Pons (tissue), 1 donor: ENCODE results near the gene TTC9.

Source experiments
- DNase-seq: peaks from one replicate; pipeline ENCODE4 v3.0.0-alpha.2; 2016; ENCODE audit warnings: low spot score

The TTC9 gene

GRCh38 chr14:70645892-70646291, 4.2 kb downstream of the TTC9 start:
- no peak for DNase-seq

DNA sequence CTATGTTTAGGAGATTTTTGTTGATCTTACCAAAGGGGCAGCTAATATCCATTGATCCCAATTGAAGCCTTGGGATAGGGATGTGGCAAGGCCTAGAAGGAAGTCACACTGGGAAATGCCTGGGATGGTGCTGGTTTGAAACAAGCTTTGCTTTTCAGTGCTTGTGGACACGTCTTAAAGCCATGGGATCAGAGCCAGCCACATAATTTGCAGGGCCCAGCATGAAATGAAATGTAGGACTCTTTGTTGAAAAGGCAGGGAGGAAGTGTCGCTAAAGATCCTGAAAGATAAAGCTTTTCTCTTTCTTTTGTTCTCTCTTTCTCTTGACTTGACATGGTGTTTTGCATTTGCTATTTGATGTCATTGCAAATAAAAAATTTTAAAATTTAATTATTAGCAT, 5.0 kb downstream of the TTC9 start:
- DNase-seq, result no peak

DNA sequence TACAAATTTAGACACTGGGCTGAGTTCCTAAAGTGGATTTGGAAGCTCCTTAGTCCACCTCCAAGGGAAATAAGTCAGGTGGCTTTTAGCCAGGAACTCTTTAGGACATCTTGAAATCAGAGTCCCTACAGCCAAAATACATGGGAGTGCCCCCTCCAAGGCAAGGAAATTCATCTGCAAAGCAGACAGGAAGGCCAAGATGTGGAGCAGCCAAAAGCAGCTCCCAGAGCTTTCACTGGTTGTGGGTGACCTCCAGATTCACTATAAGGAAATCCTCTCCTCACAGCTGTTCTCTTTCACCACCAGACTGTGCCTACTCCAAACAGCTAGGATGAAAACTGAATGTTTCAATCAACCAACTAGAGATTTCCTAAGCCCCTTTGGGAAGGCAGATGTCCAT, 6.6 kb downstream of the TTC9 start:
- DNase-seq, result no peak

- DNase-seq, result no peak
Observed at GRCh38 chr14:70649803-70650202, 8.1 kb downstream of the TTC9 start.

GRCh38 chr14:70651522-70651921, 9.8 kb downstream of the TTC9 start:
- no peak for DNase-seq

DNA sequence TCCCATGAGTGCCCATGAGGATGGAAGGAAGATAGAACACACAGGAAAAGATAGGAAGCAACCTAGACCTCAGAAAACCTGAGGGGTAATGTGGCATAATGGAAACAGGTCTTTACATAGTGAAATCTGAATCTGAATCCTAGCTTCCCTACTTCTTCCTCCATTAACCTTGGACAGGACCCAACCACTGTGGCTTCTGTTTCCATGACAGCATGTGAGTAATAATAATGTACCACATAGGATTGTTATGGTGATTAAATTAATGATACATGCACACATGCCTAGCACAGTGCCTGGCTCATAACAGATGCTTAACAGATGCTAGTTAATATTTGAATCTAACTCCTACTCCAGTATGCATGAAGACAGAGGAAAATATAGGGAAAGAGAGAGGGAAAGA, 11.2 kb downstream of the TTC9 start:
- DNase-seq, result no peak

DNA sequence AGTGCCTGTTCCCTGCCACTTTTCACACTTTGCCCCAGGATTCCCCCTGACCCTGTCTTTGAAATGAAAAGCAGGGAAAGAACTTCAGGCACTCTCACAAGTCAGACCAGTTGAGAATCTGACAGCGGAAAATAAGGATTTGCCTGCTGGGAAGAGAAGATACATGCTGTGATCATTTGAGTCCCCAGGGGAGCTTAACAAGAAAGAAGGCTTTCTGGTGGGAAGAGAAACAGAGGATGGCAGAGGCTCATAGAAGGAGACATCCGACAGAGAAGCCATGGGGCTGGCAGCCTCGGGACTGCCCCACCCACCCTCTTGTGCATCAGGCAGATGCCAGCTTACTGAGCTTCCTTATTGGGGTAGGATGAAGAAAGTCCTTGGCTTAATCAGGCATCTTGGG, 11.9 kb downstream of the TTC9 start:
- DNase-seq, result no peak

GRCh38 chr14:70654632-70655031, 12.9 kb downstream of the TTC9 start:
- no peak for DNase-seq

- DNase-seq, result no peak
Observed at GRCh38 chr14:70655110-70655826, 13.6 kb downstream of the TTC9 start.

DNA sequence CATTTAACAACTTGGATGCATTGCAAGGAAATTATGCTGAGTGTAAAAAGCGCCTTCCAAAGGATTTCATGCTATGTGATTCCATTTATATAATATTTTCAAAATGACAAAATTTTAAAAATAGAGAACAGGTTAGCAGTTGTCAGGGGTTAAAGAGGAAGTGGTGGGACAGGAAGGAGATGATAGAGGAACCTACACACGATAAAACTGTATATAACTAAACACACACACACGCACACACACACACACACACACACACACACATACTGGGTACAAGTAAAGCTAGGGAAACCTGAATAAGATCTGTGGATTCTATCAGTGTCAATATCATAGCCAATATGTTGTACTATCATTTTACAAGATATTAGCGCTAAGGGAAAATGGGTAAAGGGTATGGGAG, 17.2 kb downstream of the TTC9 start:
- no peak for DNase-seq

GRCh38 chr14:70660967-70661893, 19.5 kb downstream of the TTC9 start:
- no peak for DNase-seq

GRCh38 chr14:70662080-70662479, 20.4 kb downstream of the TTC9 start:
- no peak for DNase-seq

- DNase-seq, result no peak
Observed at GRCh38 chr14:70662816-70663215, 21.1 kb downstream of the TTC9 start.

DNA sequence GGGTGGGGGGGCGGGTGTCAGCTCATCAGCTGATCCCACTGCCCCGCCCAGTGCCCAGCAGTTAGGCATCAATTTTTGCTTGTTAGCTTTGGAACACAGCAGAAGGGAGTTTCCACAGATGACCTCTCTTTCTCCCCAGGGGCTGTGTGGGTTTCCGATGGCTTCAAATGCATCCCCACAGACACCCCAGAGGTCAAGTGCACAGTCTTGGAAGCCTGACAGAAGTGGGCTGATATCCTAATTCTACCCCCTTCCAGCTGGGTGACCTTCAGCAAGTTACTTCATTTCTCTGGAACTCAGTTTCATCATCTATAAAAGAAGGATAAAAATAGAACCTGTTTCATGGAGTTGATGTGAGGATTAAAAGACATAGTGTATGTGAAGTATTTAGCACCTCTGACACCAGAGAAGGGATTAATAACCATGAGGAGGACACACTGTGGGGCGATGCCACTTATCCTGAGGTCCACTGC, 22.0 kb downstream of the TTC9 start:
- DNase-seq, result no peak

- no peak for DNase-seq
Observed at GRCh38 chr14:70664698-70665447, 23.2 kb downstream of the TTC9 start.

- DNase-seq, result no peak
Observed at GRCh38 chr14:70665448-70666360, 24.0 kb downstream of the TTC9 start.

DNA sequence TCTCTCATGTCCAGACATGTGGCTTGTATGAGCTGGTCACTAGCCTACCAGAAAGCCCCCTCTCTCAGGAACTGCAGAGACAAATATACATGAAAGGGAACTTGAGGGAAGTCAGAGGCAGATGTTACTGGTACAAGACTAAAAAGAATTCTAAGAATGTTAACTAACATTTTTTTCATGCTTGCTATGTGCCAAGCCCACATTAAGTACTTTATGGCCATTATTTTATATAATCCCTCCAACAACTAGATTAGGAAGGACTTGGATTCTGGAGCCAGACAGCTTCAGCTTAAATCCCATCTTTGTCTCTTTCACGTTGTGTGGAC, 24.6 kb downstream of the TTC9 start:
- no peak for DNase-seq

GRCh38 chr14:70670992-70671651, 29.4 kb downstream of the TTC9 start:
- DNase-seq, result no peak

GRCh38 chr14:70671652-70672644, 30.2 kb downstream of the TTC9 start:
- no peak for DNase-seq

GRCh38 chr14:70677341-70677740, 35.6 kb downstream of the TTC9 start:
- no peak for DNase-seq
